Measurements from ENCODE around the gene ARL4A. TPM values are rescaled to one million over a fixed set of nuclear protein-coding genes. Genes with fewer than 3 reads are reported as not detected.

Gene ARL4A
- total RNA-seq, 2 experiments from 2014 or later, result 72.5 to 75.9 TPM

- no peak for TF ChIP-seq CTCF (IDR thresholded peaks at IDR 0.05)
- Histone ChIP-seq H3K4me3 (ENCODE audit: low read length) (no peak overlapping the region), H3K4me1 (ENCODE audit: insufficient read depth, low read length) (no peaks in the 10 kb centered on the region), H3K9me3 (ENCODE audit: control insufficient read depth in 1 of 2, insufficient read depth in 1 of 2, low read length in 2 of 2) (peaks cover 0 to 11% of the 10 kb centered on the region in 2 experiments), H3K27ac (ENCODE audit: low read depth in 1 of 2, low read length in 2 of 2) (no peak overlapping the region), H3K36me3 (ENCODE audit: insufficient read depth, low read length) (no peaks in the 10 kb centered on the region), H3K27me3 (ENCODE audit: control insufficient read depth in 1 of 2, insufficient read depth in 2 of 2, low read length in 2 of 2) (no peaks in the 10 kb centered on the region)
- H3K9me3 Mint-ChIP-seq, result peaks cover 5% of the 10 kb centered on the region
- H3K4me1 Mint-ChIP-seq (ENCODE audit: low read depth), result no peaks in the 10 kb centered on the region
- intact Hi-C loops (cut with DNase I, micrococcal nuclease), result loop anchor here in 1 of 2 experiments (5.0 kb wide), 1 partner anchor 51 kb away; no protein-coding TSS in a partner anchor
- no peak overlapping the region for H3K4me3 Mint-ChIP-seq
- ChIA-PET POLR2A (no interaction called here), CTCF (no interaction called here)
- no peaks in the 10 kb centered on the region for H3K36me3 Mint-ChIP-seq (ENCODE audit: low read depth)
- no peak for ATAC-seq (ENCODE audit: poor library complexity)
- H3K27me3 Mint-ChIP-seq, result no peaks in the 10 kb centered on the region
- DNase-seq, result no peak
- H3K27ac Mint-ChIP-seq, result no peak overlapping the region
Measured at GRCh38 chr7:12705878-12706277, 18.4 kb downstream of the ARL4A start.

- no peak for TF ChIP-seq CTCF (IDR thresholded peaks at IDR 0.05)
- ChIA-PET POLR2A (no interaction called here), CTCF (no interaction called here)
Measured at GRCh38 chr7:12706900-12707536, 19.6 kb downstream of the ARL4A start.

GRCh38 chr7:12708314-12708713 lies 20.9 kb downstream of the ARL4A start:
- TF ChIP-seq CTCF (IDR thresholded peaks at IDR 0.05), result no peak
- Mint-ChIP-seq H3K27me3 (no peaks in the 10 kb centered on the region), H3K4me1 (ENCODE audit: low read depth) (no peaks in the 10 kb centered on the region), H3K36me3 (ENCODE audit: low read depth) (no peaks in the 10 kb centered on the region), H3K27ac (no peak overlapping the region), H3K9me3 (no peaks in the 10 kb centered on the region), H3K4me3 (no peak overlapping the region)
- intact Hi-C loops (cut with DNase I, micrococcal nuclease), result loop anchor here in 1 of 2 experiments (5.0 kb wide), 1 partner anchor 49 kb away; no protein-coding TSS in a partner anchor
- Histone ChIP-seq H3K9me3 (ENCODE audit: control insufficient read depth in 1 of 2, insufficient read depth in 1 of 2, low read length in 2 of 2) (peaks cover 0 to 5% of the 10 kb centered on the region in 2 experiments), H3K36me3 (ENCODE audit: insufficient read depth, low read length) (no peaks in the 10 kb centered on the region), H3K4me1 (ENCODE audit: insufficient read depth, low read length) (no peaks in the 10 kb centered on the region), H3K4me3 (ENCODE audit: low read length) (no peak overlapping the region), H3K27me3 (ENCODE audit: control insufficient read depth in 1 of 2, insufficient read depth in 2 of 2, low read length in 2 of 2) (no peaks in the 10 kb centered on the region), H3K27ac (ENCODE audit: low read depth in 1 of 2, low read length in 2 of 2) (no peak overlapping the region)
- DNase-seq, result no peak
- POLR2A ChIA-PET, result no interaction called here
- CTCF ChIA-PET, result interaction anchor here (1.6 kb wide), 1 partner anchor 21 kb away, joined by 4 read pairs; the partner anchor contains the start of gene ARL4A
- ATAC-seq (ENCODE audit: poor library complexity), result no peak

More at GRCh38 chr7:12706900-12707536, 19.6 kb downstream of the ARL4A start:
- Histone ChIP-seq H3K27ac (ENCODE audit: low read depth in 1 of 2, low read length in 2 of 2) (no peak overlapping the region), H3K27me3 (ENCODE audit: control insufficient read depth in 1 of 2, insufficient read depth in 2 of 2, low read length in 2 of 2) (no peaks in the 10 kb centered on the region), H3K36me3 (ENCODE audit: insufficient read depth, low read length) (no peaks in the 10 kb centered on the region), H3K4me1 (ENCODE audit: insufficient read depth, low read length) (no peaks in the 10 kb centered on the region), H3K9me3 (ENCODE audit: control insufficient read depth in 1 of 2, insufficient read depth in 1 of 2, low read length in 2 of 2) (peaks cover 0 to 5% of the 10 kb centered on the region in 2 experiments), H3K4me3 (ENCODE audit: low read length) (no peak overlapping the region)
- intact Hi-C loops (cut with DNase I, micrococcal nuclease), result loop anchor here in 1 of 2 experiments (5.0 kb wide), 1 partner anchor 50 kb away; no protein-coding TSS in a partner anchor
- H3K9me3 Mint-ChIP-seq, result no peaks in the 10 kb centered on the region
- H3K27me3 Mint-ChIP-seq, result no peaks in the 10 kb centered on the region
- ATAC-seq (ENCODE audit: poor library complexity) (no peak), DNase-seq (no peak)
- no peaks in the 10 kb centered on the region for H3K4me1 Mint-ChIP-seq (ENCODE audit: low read depth)
- H3K27ac Mint-ChIP-seq, result no peak overlapping the region
- H3K36me3 Mint-ChIP-seq (ENCODE audit: low read depth), result no peaks in the 10 kb centered on the region
- no peak overlapping the region for H3K4me3 Mint-ChIP-seq

Measured in CD4-positive, alpha-beta T cell (primary cell).